Endodermal cell (in vitro differentiated cells): ENCODE data around the gene PACS1. TPM values are rescaled to one million over a fixed set of nuclear protein-coding genes. Genes with fewer than 3 reads are reported as not detected.

Source experiments
- DNase-seq: peaks from one replicate; pipeline ENCODE4 v3.0.0-alpha.2; 2017
- H3K27ac ChIP-seq: 2 replicates; pipeline ENCODE4 v1.5.1; 2013; ENCODE audit warnings: mild to moderate bottlenecking, low read depth, low read length, moderate library complexity
- H3K27me3 ChIP-seq: 2 replicates; pipeline ENCODE4 v1.6.1; 2013; ENCODE audit warnings: mild to moderate bottlenecking, low read length, moderate library complexity; ENCODE audit not compliant: insufficient read depth, control insufficient read depth, poor library complexity, severe bottlenecking
- H3K36me3 ChIP-seq: 2 replicates; pipeline ENCODE4 v1.7.0; 2013; ENCODE audit warnings: mild to moderate bottlenecking, low read length, moderate library complexity; ENCODE audit not compliant: control insufficient read depth, insufficient read depth
- H3K4me1 ChIP-seq: one replicate; pipeline ENCODE4 v1.7.0; 2013; ENCODE audit warnings: low read length; ENCODE audit not compliant: control insufficient read depth, insufficient read depth
- H3K4me3 ChIP-seq: 2 replicates; pipeline ENCODE4 v1.5.1; 2013; ENCODE audit warnings: mild to moderate bottlenecking, low read length, moderate library complexity
- H3K9ac ChIP-seq: 2 replicates; pipeline ENCODE4 v1.6.1; 2013; ENCODE audit warnings: mild to moderate bottlenecking, low read length, moderate library complexity; ENCODE audit not compliant: poor library complexity, severe bottlenecking; ENCODE audit errors: extremely low read depth
- H3K9me3 ChIP-seq: 2 replicates; pipeline ENCODE4 v1.6.1; 2013; ENCODE audit warnings: mild to moderate bottlenecking, low read length, moderate library complexity; ENCODE audit not compliant: control insufficient read depth
- H3K27ac Mint-ChIP-seq: 2 replicates; pipeline ENCODE4 v1.8.0; 2020; ENCODE audit warnings: mixed read lengths
- H3K27me3 Mint-ChIP-seq: 2 replicates; pipeline ENCODE4 v1.8.0; 2021; ENCODE audit warnings: mild to moderate bottlenecking, mixed read lengths; ENCODE audit not compliant: insufficient read depth
- H3K36me3 Mint-ChIP-seq: 2 replicates; pipeline ENCODE4 v1.8.0; 2020; ENCODE audit warnings: low read depth, mixed read lengths
- H3K4me1 Mint-ChIP-seq: 2 replicates; pipeline ENCODE4 v1.8.0; 2020; ENCODE audit warnings: mixed read lengths
- H3K4me3 Mint-ChIP-seq: 2 replicates; pipeline ENCODE4 v1.8.0; 2020; ENCODE audit warnings: mild to moderate bottlenecking, moderate library complexity, mixed read lengths
- H3K9me3 Mint-ChIP-seq: 2 replicates; pipeline ENCODE4 v1.8.0; 2020; ENCODE audit warnings: mild to moderate bottlenecking, mixed read lengths
- CTCF ChIP-seq: fragments of 200-600 bp; sonication (generic); conservative IDR thresholded peaks from 2 replicates; pipeline ENCODE4 v1.5.0; 2021; ENCODE audit warnings: antibody characterized with exemption, mild to moderate bottlenecking
- WGBS, 2 experiments: methylation state at CpG; one replicate each; pipeline versions ENCODE4 v1.1.5 to v1.1.7; 2013; ENCODE audit warnings: missing lambda C conversion rate in 2 of 2, mixed read lengths in 1 of 2; ENCODE audit not compliant: insufficient coverage in 1 of 2, insufficient read length in 1 of 2; 5-methylcytosine and 5-hydroxymethylcytosine counted together
- total RNA-seq, 2 donors: library from RNA; stranded (reverse); fragmentation: NEBNext Ultra II Directional in 1 of 2; extraction: Animal tissue kit (Norgen Biotek cat#: 25700) in 1 of 2; gene quantifications; 2 replicates in 1 of 2; 3 replicates in 1 of 2; pipeline ENCODE4 v1.2.1, GENCODE V29; 2021

PACS1 gene
- total RNA-seq, 2 donors from 2014 or later = 67.0 to 67.1 TPM

DNA sequence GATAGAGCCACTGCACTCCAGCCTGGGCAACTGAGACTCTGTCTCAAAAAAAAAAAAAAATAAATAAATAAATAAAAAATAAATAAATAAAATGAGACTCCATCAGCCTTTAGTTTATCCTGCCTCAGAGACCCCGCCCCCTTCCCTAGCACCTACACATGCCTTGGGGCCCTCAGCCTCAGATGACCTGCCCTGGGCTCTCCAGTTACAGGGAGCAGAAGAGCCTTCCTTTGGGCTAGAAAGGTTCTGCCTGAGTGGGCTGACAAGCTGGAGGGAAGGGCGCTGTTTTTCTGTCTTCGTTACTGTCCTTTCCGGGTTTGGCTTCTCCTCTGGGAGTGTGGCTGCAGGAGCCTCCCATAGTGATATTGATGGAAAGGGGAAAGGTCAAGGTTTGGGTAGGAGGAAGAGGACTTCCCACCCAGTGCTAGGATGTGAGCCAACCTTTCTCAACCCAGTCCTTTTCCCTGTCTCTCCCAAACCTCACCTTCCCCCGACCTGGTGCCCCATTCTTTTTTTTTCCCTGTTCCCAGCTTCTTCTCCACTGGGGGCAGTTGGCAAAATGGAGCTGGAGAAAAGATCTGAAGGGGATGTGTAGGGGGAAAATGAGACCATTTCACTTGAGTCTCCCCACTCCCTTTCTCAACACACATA, 19.4 kb upstream of the PACS1 start:
- WGBS, 2 experiments = 88% methylated on average over 2 to 5 of the region's 5 CpGs
- H3K4me3 ChIP-seq = peak overlapping the region; percentile 79
- H3K27ac ChIP-seq = peak overlapping the region; percentile 91
- Mint-ChIP-seq H3K27me3 (peaks cover 4% of the 10 kb centered on the region), H3K36me3 (peaks cover 17% of the 10 kb centered on the region), H3K9me3 (no peaks in the 10 kb centered on the region), H3K4me1 (peaks cover 23% of the 10 kb centered on the region), H3K4me3 (peak overlapping the region; percentile 99), H3K27ac (peak overlapping the region; percentile 90)
- H3K4me1 ChIP-seq = peaks cover 7% of the 10 kb centered on the region
- peak; percentile 23 for TF ChIP-seq CTCF
- DNase-seq = peak; percentile 63
- H3K9ac ChIP-seq = no peak overlapping the region
- H3K9me3 ChIP-seq = no peaks in the 10 kb centered on the region
- no peaks in the 10 kb centered on the region for H3K27me3 ChIP-seq
- peaks cover 23% of the 10 kb centered on the region for H3K36me3 ChIP-seq

GRCh38 chr11:66051371-66051765, 18.7 kb upstream of the PACS1 start:
- H3K36me3 Mint-ChIP-seq = peaks cover 22% of the 10 kb centered on the region
- Histone ChIP-seq H3K9ac (peak overlapping the region; percentile 60), H3K27ac (peak overlapping the region; percentile 91), H3K4me1 (peaks cover 6% of the 10 kb centered on the region), H3K36me3 (peaks cover 28% of the 10 kb centered on the region), H3K4me3 (peak overlapping the region; percentile 79), H3K27me3 (no peaks in the 10 kb centered on the region), H3K9me3 (no peaks in the 10 kb centered on the region)
- TF ChIP-seq CTCF = no peak
- H3K27me3 Mint-ChIP-seq = peaks cover 4% of the 10 kb centered on the region
- no peak for DNase-seq
- peak overlapping the region; percentile 99 for H3K4me3 Mint-ChIP-seq
- 30 to 31% methylated on average over 9 to 12 of the region's 12 CpGs for WGBS, 2 experiments
- H3K9me3 Mint-ChIP-seq = no peaks in the 10 kb centered on the region
- peak overlapping the region; percentile 90 for H3K27ac Mint-ChIP-seq
- H3K4me1 Mint-ChIP-seq = peaks cover 22% of the 10 kb centered on the region

GRCh38 chr11:66051766-66052663, 18.1 kb upstream of the PACS1 start, which contains the start of gene SF3B2:
TSS of gene SF3B2 (plus strand) at chr11:66052364. CDS start at chr11:66052385, 21 bp downstream.
- H3K9me3 Mint-ChIP-seq = no peaks in the 10 kb centered on the region
- TF ChIP-seq CTCF = peak; percentile 16
- no peaks in the 10 kb centered on the region for H3K9me3 ChIP-seq

More at GRCh38 chr11:66051766-66052663, 18.1 kb upstream of the PACS1 start, which contains the start of gene SF3B2:
- Histone ChIP-seq H3K4me1 (peaks cover 6% of the 10 kb centered on the region), H3K4me3 (peak within 1 kb of the TSS; percentile 98), H3K9ac (peak within 1 kb of the TSS; percentile 93), H3K27me3 (no peaks in the 10 kb centered on the region), H3K36me3 (peaks cover 35% of the 10 kb centered on the region), H3K27ac (peak within 1 kb of the TSS; percentile 91)
- H3K27me3 Mint-ChIP-seq = peaks cover 4% of the 10 kb centered on the region
- H3K4me1 Mint-ChIP-seq = peaks cover 22% of the 10 kb centered on the region
- 0% methylated on average over 36 to 84 of the region's 84 CpGs for WGBS, 2 experiments
- peak; percentile 99 for DNase-seq
- peaks cover 28% of the 10 kb centered on the region for H3K36me3 Mint-ChIP-seq
- peak within 1 kb of the TSS; percentile 99 for H3K4me3 Mint-ChIP-seq
- peak within 1 kb of the TSS; percentile 99 for H3K27ac Mint-ChIP-seq
